GM12872 (cell line): Measurements from ENCODE around the gene USB1.

ENCODE experiments used
- TF ChIP-seq, protein P1 (sequence below): IDR thresholded peaks from 3 replicates; pipeline ENCODE4 v1.5.1; 2011; ENCODE audit warnings: low read depth, mild to moderate bottlenecking, low read length, moderate library complexity; ENCODE audit not compliant: insufficient read depth

Gene USB1

GRCh38 chr16:58034774-58035173 is 33.6 kb downstream of the USB1 start:
- TF ChIP-seq, protein P1, sequence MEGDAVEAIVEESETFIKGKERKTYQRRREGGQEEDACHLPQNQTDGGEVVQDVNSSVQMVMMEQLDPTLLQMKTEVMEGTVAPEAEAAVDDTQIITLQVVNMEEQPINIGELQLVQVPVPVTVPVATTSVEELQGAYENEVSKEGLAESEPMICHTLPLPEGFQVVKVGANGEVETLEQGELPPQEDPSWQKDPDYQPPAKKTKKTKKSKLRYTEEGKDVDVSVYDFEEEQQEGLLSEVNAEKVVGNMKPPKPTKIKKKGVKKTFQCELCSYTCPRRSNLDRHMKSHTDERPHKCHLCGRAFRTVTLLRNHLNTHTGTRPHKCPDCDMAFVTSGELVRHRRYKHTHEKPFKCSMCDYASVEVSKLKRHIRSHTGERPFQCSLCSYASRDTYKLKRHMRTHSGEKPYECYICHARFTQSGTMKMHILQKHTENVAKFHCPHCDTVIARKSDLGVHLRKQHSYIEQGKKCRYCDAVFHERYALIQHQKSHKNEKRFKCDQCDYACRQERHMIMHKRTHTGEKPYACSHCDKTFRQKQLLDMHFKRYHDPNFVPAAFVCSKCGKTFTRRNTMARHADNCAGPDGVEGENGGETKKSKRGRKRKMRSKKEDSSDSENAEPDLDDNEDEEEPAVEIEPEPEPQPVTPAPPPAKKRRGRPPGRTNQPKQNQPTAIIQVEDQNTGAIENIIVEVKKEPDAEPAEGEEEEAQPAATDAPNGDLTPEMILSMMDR = no peak

DNA sequence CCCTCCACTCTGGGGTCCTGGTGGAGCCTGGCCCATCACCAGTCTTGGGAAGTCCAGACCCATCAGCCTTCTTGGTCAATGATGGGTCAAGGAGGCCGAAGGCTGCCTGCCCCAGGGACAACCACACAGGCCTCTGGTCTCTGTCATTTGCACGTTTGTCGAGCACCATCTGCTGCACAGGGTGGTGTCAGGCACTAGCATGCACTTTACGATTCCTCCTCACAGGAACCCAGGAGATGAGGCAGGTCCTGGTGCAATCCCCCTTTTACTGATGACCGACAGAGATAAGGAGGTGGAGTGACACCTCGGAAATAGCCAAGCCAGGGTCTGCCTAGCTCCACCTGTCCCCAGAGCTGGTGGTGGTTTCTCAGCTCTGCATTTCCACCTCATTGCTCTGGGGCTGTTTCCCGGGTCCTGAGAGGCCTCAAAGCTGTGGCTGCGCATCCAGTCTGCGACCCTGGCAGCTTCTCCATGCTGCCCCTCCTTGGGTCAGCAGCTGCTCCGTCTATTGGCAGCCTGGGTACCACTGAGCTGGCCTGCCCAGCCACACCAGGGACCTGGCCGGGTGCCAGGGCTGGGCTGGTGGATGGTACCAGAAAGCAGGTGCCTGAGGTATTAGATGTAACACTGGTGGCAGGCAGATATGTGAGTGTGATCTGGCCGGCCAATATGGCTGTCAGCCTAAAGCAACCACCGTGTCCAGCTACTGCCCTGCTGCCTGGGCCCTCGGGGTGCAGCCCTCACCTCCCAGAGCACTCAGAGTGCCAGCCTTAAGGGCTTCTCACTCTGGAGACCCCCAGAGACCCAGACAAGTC is 34.4 kb downstream of the USB1 start:
- TF ChIP-seq, protein P1 = no peak

GRCh38 chr16:58036943-58037342 is 35.7 kb downstream of the USB1 start:
- TF ChIP-seq, protein P1 = no peak

DNA sequence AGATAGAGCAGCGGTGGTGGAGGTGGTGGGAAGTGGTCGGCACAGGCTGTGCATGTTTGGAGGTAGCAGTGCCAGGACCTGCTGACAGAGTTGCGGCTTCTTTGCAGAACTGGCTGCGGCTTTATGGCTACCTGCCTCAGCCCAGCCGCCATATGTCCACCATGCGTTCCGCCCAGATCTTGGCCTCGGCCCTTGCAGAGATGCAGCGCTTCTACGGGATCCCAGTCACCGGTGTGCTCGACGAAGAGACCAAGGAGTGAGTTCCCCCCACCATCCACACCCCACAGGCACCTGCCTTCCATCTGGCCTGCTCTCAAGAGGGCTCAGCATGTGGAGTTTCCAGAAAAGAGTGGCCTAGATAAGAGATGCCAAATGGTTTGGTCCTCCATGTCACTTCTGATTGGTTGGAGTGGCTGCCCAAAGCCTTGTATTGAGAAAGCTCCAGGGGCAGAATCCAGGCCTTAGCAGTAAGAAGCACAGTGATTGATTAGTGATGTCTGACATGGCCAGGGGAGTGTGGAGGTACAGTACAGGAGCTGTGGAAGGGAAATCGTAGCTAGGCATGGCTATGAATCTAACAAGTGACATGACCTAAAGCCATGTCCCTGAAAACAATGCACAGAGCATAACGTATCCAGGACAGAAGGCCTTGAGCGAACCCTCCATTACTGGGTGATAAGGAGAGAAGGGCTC is 36.3 kb downstream of the USB1 start:
- TF ChIP-seq, protein P1 = no peak

DNA sequence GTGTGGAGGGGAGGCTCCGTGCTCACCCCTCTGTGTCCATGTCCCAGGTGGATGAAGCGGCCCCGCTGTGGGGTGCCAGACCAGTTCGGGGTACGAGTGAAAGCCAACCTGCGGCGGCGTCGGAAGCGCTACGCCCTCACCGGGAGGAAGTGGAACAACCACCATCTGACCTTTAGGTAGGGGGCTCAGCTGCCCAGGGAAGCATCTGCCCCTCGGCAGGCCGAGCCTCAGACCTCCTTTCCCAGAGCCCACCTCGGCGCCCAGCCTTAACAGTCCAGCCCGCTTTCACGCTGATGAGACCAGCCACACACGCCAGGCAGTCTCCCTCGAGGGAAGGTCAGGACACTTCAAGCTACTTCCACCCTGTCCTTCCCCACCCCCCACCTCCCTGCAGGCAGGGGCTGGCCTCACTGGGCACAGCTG is 37.0 kb downstream of the USB1 start:
- TF ChIP-seq, protein P1 = no peak

DNA sequence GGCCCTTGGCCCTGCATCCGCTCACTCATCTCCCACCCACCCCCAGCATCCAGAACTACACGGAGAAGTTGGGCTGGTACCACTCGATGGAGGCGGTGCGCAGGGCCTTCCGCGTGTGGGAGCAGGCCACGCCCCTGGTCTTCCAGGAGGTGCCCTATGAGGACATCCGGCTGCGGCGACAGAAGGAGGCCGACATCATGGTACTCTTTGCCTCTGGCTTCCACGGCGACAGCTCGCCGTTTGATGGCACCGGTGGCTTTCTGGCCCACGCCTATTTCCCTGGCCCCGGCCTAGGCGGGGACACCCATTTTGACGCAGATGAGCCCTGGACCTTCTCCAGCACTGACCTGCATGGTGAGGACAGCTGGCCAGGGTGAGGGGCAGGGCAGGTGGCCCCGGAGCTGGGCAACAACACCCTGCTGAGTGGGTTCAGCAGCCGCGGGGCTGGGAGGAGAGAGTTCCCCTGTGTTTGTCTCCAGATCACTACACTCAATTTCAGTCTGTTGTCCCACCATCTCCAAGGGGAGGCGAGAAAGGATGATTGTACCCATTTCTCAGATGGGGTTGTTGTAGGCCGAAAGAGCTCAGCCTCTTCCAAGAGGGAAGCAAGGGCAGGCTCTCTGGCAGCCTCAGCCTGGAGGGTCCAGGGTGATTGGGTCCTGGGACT is 38.8 kb downstream of the USB1 start:
- TF ChIP-seq, protein P1 = no peak

GRCh38 chr16:58040496-58040846 is 39.3 kb downstream of the USB1 start:
- TF ChIP-seq, protein P1 = no peak
